HG02588 (cell line): Measurements from ENCODE around the gene FHIT.

Experiments
- ATAC-seq: cut with Tn5 transposase; IDR thresholded peaks from one replicate; pipeline ENCODE4 v1.9.1; 2021; ENCODE audit warnings: mild to moderate bottlenecking, moderate library complexity; ENCODE audit not compliant: unreplicated experiment

The FHIT gene

GRCh38 chr3:60531759-60532158, 719.5 kb downstream of the FHIT start:
- no peak for ATAC-seq

GRCh38 chr3:60528651-60529050, 722.6 kb downstream of the FHIT start:
- ATAC-seq: peak; percentile 54

GRCh38 chr3:60523536-60523935, 727.7 kb downstream of the FHIT start:
- ATAC-seq: no peak

GRCh38 chr3:60517134-60517533, 734.1 kb downstream of the FHIT start:
- ATAC-seq: no peak

GRCh38 chr3:60514866-60515265, 736.4 kb downstream of the FHIT start:
- ATAC-seq: no peak

GRCh38 chr3:60514085-60514649, 737.1 kb downstream of the FHIT start:
- ATAC-seq: no peak

- no peak for ATAC-seq
Observed at GRCh38 chr3:60513241-60513640, 738.0 kb downstream of the FHIT start.

- ATAC-seq: no peak
Observed at GRCh38 chr3:60512506-60512905, 738.7 kb downstream of the FHIT start.

GRCh38 chr3:60509471-60509870, 741.8 kb downstream of the FHIT start:
- no peak for ATAC-seq

GRCh38 chr3:60504827-60505457, 746.3 kb downstream of the FHIT start:
- peak; percentile 46 for ATAC-seq

- no peak for ATAC-seq
Observed at GRCh38 chr3:60501314-60501713, 749.9 kb downstream of the FHIT start.

- no peak for ATAC-seq
Observed at GRCh38 chr3:60497902-60498301, 753.4 kb downstream of the FHIT start.

- no peak for ATAC-seq
Observed at GRCh38 chr3:60490992-60491391, 760.3 kb downstream of the FHIT start.

- no peak for ATAC-seq
Observed at GRCh38 chr3:60475096-60475495, 776.2 kb downstream of the FHIT start.

- no peak for ATAC-seq
Observed at GRCh38 chr3:60469481-60469880, 781.8 kb downstream of the FHIT start.

- ATAC-seq: no peak
Observed at GRCh38 chr3:60463685-60464084, 787.6 kb downstream of the FHIT start.

- ATAC-seq: no peak
Observed at GRCh38 chr3:60461267-60461666, 790.0 kb downstream of the FHIT start.

GRCh38 chr3:60456180-60456579, 795.1 kb downstream of the FHIT start:
- no peak for ATAC-seq

GRCh38 chr3:60453326-60453725, 797.9 kb downstream of the FHIT start:
- no peak for ATAC-seq

- ATAC-seq: no peak
Observed at GRCh38 chr3:60448696-60449095, 802.6 kb downstream of the FHIT start.

GRCh38 chr3:60445446-60445845, 805.8 kb downstream of the FHIT start:
- ATAC-seq: no peak

- ATAC-seq: no peak
Observed at GRCh38 chr3:60444898-60445437, 806.3 kb downstream of the FHIT start.

- ATAC-seq: no peak
Observed at GRCh38 chr3:60440869-60441268, 810.4 kb downstream of the FHIT start.
